PC-3 (cell line): Measurements from ENCODE around the gene STX3.

Experiments
- EZH2 ChIP-seq: fragments of 300-600 bp; sonication (generic); IDR thresholded peaks from one replicate; pipeline ENCODE4 v1.6.1; 2017; ENCODE audit warnings: antibody characterized with exemption, mild to moderate bottlenecking, low read length; ENCODE audit not compliant: unreplicated experiment
- EZH2phosphoT487 ChIP-seq: fragments of 300-600 bp; sonication (generic); IDR thresholded peaks from 2 replicates; pipeline ENCODE4 v1.6.1; 2018; ENCODE audit warnings: mild to moderate bottlenecking, antibody characterized with exemption, low read length, borderline replicate concordance
- TF ChIP-seq, protein P1 (sequence below): fragments of 300-600 bp; sonication (generic); conservative IDR thresholded peaks from 2 replicates; pipeline ENCODE4 v1.5.1; 2017; ENCODE audit warnings: antibody characterized with exemption, low read depth, mild to moderate bottlenecking, low read length

GRCh38 chr11:59765068-59765735, 10.0 kb downstream of the STX3 start:
- TF ChIP-seq, protein P1, sequence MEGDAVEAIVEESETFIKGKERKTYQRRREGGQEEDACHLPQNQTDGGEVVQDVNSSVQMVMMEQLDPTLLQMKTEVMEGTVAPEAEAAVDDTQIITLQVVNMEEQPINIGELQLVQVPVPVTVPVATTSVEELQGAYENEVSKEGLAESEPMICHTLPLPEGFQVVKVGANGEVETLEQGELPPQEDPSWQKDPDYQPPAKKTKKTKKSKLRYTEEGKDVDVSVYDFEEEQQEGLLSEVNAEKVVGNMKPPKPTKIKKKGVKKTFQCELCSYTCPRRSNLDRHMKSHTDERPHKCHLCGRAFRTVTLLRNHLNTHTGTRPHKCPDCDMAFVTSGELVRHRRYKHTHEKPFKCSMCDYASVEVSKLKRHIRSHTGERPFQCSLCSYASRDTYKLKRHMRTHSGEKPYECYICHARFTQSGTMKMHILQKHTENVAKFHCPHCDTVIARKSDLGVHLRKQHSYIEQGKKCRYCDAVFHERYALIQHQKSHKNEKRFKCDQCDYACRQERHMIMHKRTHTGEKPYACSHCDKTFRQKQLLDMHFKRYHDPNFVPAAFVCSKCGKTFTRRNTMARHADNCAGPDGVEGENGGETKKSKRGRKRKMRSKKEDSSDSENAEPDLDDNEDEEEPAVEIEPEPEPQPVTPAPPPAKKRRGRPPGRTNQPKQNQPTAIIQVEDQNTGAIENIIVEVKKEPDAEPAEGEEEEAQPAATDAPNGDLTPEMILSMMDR = no peak
- TF ChIP-seq EZH2 = no peak
- no peak for TF ChIP-seq EZH2phosphoT487
